Measurements from ENCODE around the gene WNT4. TPM values are rescaled to one million over a fixed set of nuclear protein-coding genes. Genes with fewer than 3 reads are reported as not detected.

The WNT4 gene
- total RNA-seq, 1 experiment from 2014 or later, result 0.92 TPM

- ChIA-PET POLR2A (no interaction called here), CTCF (no interaction called here)
- TF ChIP-seq CTCF (IDR thresholded peaks at IDR 0.05) (no peak), SIN3A (IDR thresholded peaks at IDR 0.05; ENCODE audit: borderline replicate concordance, insufficient read depth, low read depth, low read length) (no peak), TCF7L2 (IDR thresholded peaks at IDR 0.05; ENCODE audit: low read depth, low read length) (no peak), POLR2AphosphoS5 (IDR thresholded peaks at IDR 0.05; ENCODE audit: low read depth, low read length) (no peak)
- TF ChIP-seq, protein P1, sequence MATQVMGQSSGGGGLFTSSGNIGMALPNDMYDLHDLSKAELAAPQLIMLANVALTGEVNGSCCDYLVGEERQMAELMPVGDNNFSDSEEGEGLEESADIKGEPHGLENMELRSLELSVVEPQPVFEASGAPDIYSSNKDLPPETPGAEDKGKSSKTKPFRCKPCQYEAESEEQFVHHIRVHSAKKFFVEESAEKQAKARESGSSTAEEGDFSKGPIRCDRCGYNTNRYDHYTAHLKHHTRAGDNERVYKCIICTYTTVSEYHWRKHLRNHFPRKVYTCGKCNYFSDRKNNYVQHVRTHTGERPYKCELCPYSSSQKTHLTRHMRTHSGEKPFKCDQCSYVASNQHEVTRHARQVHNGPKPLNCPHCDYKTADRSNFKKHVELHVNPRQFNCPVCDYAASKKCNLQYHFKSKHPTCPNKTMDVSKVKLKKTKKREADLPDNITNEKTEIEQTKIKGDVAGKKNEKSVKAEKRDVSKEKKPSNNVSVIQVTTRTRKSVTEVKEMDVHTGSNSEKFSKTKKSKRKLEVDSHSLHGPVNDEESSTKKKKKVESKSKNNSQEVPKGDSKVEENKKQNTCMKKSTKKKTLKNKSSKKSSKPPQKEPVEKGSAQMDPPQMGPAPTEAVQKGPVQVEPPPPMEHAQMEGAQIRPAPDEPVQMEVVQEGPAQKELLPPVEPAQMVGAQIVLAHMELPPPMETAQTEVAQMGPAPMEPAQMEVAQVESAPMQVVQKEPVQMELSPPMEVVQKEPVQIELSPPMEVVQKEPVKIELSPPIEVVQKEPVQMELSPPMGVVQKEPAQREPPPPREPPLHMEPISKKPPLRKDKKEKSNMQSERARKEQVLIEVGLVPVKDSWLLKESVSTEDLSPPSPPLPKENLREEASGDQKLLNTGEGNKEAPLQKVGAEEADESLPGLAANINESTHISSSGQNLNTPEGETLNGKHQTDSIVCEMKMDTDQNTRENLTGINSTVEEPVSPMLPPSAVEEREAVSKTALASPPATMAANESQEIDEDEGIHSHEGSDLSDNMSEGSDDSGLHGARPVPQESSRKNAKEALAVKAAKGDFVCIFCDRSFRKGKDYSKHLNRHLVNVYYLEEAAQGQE (IDR thresholded peaks at IDR 0.05; ENCODE audit: insufficient read depth in 1 of 2, low read depth in 2 of 2, low read length in 1 of 2), result no peak
- DNase-seq (ENCODE audit: low read depth, low spot score), result no peak
- no peak for ATAC-seq
- in situ Hi-C loops (cut with HindIII; ENCODE audit: low pct_unique_long_range_greater_than_20kb, low sequenced_read_pairs) (no loop called here), intact Hi-C loops (cut with micrococcal nuclease; ENCODE audit: unreplicated experiment) (no loop called here)
- no peaks in the 10 kb centered on the region for H3K9me3 ChIP-seq (ENCODE audit: control insufficient read depth, insufficient read depth, low read depth, low read length)
- no peaks in the 10 kb centered on the region for H3K4me1 ChIP-seq (ENCODE audit: control insufficient read depth, insufficient read depth, low read length)
- H3K27me3 ChIP-seq (ENCODE audit: control insufficient read depth, insufficient read depth, low read length), result no peaks in the 10 kb centered on the region
- BruUV-seq (replicated peaks), result no TSS peak
- no peak overlapping the region for H3K4me3 ChIP-seq (ENCODE audit: low read depth in 2 of 2, low read length in 2 of 2)
- no peaks in the 10 kb centered on the region for H3K36me3 ChIP-seq (ENCODE audit: control insufficient read depth, insufficient read depth, low read length)
- H3K27ac ChIP-seq (ENCODE audit: low read length), result no peak overlapping the region
These were observed 12.6 kb upstream of the WNT4 start for GRCh38 chr1:22155517-22155916.

DNA sequence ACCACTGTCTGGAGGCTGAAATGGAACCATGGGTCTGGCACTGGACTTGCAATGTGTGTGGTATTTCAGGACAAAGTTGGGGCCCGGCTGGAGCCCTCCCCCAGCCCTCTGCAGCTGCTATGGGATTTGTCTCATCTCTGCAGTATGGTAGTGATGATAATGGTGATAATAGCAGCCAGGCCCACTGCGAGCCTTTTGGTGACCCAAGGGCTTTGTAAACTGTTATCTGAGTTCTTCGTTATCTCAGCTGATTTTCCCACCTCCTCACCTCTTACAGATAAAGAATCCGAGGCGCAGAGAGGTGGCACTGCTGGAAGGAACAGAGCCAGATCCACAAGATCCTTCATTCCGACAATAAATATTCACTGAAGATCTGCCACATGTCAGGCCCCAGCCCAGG, 11.7 kb upstream of the WNT4 start:
- Histone ChIP-seq H3K9me3 (ENCODE audit: control insufficient read depth, insufficient read depth, low read depth, low read length) (no peaks in the 10 kb centered on the region), H3K36me3 (ENCODE audit: control insufficient read depth, insufficient read depth, low read length) (no peaks in the 10 kb centered on the region), H3K4me1 (ENCODE audit: control insufficient read depth, insufficient read depth, low read length) (no peaks in the 10 kb centered on the region), H3K27ac (ENCODE audit: low read length) (no peak overlapping the region), H3K27me3 (ENCODE audit: control insufficient read depth, insufficient read depth, low read length) (no peaks in the 10 kb centered on the region), H3K4me3 (ENCODE audit: low read depth in 2 of 2, low read length in 2 of 2) (no peak overlapping the region)
- CTCF ChIA-PET, result no interaction called here
- intact Hi-C loops (cut with micrococcal nuclease; ENCODE audit: unreplicated experiment) (no loop called here), in situ Hi-C loops (cut with HindIII; ENCODE audit: low pct_unique_long_range_greater_than_20kb, low sequenced_read_pairs) (no loop called here)
- ATAC-seq (no peak), DNase-seq (ENCODE audit: low read depth, low spot score) (no peak)
- POLR2A ChIA-PET, result no interaction called here
- BruUV-seq (replicated peaks), result no TSS peak
- no peak for TF ChIP-seq CTCF (IDR thresholded peaks at IDR 0.05)
